GM21423 (cell line): ENCODE results near the gene PVALB.

Experiments used
- ATAC-seq: cut with Tn5 transposase; IDR thresholded peaks from one replicate; pipeline ENCODE4 v1.9.1; 2021; ENCODE audit warnings: mild to moderate bottlenecking, moderate library complexity; ENCODE audit not compliant: unreplicated experiment

PVALB gene

GRCh38 chr22:36850056-36850455, 33.2 kb upstream of the PVALB start:
- ATAC-seq, result no peak

- no peak for ATAC-seq
Observed at GRCh38 chr22:36846949-36847348, 30.1 kb upstream of the PVALB start.

DNA sequence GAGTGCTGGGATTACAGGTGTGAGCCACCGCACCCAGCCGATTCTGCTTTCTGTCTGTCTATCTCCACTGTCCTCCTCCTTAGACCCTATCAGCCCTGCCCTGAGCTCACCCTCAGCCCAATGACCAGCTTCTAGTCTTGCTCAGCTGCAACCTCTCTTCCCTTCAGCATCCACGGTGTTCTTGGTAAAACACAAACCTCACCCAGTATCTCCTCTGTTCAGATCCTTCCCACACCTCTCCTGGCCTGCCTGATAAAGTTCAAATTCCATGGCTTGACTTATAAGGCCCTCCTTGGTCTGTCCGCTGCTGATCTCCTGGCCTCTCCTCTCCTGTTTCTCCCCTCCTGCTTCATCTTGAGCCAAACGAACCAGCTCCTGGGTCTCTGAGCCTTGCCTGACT, 29.4 kb upstream of the PVALB start:
- no peak for ATAC-seq

GRCh38 chr22:36840106-36840505, 23.3 kb upstream of the PVALB start:
- no peak for ATAC-seq

GRCh38 chr22:36839356-36840073, 22.7 kb upstream of the PVALB start:
- no peak for ATAC-seq

DNA sequence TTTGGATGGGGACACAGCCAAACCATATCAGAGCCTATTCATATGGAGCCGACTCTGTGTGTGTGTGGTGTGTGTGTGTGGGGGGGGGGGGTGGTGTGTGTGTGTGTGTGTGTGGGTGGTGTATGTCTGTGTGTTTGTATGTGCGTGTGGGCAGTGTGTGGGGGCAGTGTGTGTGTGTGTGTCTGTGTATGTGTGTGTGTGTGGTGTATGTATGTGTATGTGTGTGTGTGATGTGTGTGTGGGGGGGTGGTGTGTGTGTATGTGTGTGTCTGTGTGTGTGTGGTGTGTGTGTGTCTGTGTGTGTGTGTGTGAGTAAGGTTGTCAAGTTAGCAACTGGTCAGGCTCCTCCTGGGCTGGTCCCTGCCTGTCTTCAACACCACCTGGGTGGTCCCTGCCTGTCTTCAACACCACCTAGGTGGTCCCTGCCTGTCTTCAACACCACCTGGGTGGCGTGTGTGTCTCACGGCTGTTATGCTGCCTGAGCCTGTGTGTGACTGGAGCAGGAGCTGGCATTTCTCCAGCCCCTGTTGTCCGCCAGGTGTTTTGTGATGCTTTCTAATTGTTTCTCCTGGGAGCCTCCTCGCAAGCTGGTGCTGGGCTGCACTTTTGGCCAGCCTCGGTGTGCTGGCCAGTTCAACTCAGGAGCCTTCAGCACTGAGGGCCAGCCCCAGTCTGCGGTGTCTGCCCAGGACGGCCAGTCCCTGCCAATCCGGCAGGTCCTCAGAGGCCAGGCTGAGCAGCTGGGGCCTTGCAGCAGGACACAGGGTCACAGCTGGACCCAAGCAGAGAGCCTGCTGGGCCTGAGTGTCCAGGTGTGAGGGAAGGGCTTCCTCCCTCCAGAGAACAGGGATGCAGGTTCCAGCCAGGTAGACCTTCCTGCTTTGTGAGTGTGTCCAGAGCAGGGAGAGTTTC, 21.5 kb upstream of the PVALB start:
- ATAC-seq, result no peak

- ATAC-seq, result no peak
Observed at GRCh38 chr22:36835903-36836302, 19.1 kb upstream of the PVALB start.

GRCh38 chr22:36833073-36833472, 16.2 kb upstream of the PVALB start:
- ATAC-seq, result no peak

DNA sequence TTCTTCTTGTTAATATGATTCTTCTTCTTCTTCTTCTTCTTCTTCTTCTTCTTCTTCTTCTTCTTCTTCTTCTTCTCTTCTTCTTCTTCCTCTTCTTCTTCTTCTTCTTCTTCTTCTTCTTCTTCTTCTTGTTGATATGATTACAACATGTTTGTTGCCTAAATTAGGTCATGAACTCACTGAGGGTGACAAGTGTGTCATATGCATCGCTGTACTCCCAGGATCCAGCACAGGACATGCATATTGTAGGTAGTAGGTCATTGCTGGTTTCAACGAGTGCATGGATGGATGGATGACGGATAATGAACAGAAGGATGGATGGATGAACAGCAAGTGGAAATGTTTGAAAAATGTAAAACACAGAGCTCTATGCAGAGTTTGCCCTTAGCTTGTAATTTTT, 14.9 kb upstream of the PVALB start:
- no peak for ATAC-seq

DNA sequence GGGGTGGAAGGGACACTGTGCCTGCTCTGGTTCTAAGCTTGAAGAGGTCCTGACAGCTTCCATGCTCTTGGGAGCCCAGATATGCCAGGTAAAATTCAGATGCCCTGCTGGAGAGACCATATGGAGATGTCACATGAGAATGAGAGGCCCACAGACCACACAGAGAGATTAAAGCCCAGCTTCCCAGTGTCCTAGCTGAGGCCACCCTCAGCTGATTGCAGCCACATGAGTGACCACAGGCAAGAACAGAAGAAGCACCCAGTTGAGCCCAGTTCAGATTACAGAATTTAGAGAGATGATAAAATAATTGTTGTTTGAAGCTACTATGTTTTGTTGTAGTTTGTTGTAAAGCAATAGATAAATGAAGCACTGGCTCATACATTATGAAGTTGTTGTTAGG, 14.4 kb upstream of the PVALB start:
- no peak for ATAC-seq

- ATAC-seq, result no peak
Observed at GRCh38 chr22:36830601-36831000, 13.8 kb upstream of the PVALB start.

DNA sequence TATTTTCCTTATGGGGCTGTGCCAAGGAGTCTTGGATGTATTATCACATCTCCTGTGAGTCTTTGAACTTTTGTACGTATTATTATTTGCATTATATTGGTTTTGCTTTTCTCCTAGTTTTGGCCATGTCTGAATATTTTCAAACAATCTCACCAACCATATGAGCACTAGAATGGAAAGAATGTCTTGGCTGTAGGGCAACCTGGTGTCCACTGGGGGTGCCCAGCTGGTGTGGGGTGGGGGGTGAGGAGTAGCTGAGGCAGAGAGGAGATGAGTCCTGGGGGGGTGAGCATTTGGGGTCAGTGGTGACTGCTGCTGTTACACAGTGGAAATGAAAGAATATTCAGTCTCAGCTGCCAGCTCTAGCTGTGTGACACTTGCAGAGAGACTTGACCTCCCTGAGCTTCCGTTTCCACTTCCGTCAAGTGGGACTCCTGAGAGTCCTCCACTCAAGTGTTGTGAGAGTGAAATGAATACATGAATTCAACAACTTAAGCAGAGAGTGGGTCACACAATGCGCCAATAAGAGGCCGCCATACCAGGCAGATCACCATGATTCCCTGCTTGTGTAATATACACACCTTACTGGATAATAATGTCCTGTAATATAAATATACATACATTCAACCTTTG, 12.7 kb upstream of the PVALB start:
- ATAC-seq, result no peak

DNA sequence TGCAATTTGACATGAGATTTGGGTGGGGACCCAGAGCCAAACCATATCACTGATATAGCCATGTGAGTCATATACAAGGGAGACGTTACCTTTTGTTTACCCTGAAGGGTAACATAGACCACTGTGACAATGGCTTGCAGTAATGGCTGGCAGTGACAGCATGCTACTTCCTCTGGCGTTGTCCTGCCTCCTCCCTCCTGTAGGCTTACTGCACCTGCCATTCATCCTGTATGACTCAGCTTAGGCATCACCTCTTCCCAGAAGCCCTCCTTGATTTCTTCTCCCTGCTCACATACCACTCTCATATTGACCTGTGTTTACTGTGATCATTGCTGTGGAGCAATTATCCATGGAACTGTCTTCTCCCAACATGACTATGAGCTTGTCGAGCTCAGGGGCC, 12.0 kb upstream of the PVALB start:
- ATAC-seq, result no peak

DNA sequence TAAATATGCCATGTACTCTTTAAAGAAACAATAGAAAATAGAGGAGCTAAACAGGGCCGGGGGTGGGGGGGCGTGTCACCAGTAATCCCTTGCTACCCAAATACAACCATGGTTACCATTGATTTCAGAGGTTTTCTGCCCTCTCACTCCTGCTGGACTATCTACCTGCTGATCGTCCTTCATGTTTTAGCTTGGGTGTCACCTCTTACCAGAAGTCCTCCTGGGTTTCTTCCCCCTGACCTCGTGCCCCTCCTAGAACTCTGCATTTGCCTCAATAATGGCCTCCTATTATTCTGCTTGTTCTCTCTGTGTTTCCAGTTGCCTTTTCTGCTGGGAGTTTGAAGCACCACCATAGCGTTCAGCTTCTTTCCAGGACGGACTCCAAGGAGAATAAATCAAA, 9.4 kb upstream of the PVALB start:
- no peak for ATAC-seq

- no peak for ATAC-seq
Observed at GRCh38 chr22:36824655-36825054, 7.8 kb upstream of the PVALB start.

DNA sequence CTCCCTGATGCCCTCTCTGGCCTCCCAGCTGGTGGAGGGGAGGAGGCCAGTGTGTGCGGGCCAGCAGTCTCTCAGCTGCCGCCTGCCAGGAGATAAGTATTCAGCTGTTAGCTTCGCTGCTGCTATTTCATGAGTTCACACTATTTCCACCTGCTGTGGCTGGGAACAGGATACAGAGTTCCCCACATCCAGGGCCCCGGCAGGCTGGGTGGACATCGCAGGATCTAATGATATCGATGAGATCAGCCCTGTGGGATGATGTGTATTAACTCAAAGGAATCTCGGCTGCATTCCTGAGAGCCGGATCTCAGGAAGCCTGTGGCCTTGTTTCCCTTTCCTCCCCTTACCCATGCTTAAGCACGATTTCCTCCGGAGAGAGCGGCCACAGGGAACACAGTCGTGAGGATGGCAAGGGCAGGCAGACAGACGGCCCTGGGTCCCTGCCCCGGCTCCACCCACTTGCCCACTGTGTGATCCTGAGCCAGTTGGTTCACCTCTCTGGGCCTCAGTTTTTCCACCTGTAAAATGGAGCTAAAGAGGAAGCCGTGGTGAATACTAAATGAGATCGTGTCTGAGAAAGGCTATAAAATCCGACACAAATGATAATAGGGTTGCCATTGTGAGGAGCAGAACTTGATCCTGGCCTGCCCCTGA, 6.5 kb upstream of the PVALB start:
- ATAC-seq, result no peak

GRCh38 chr22:36822581-36822980, 5.7 kb upstream of the PVALB start:
- ATAC-seq, result no peak

GRCh38 chr22:36819112-36819511, 2.3 kb upstream of the PVALB start:
- ATAC-seq, result no peak

DNA sequence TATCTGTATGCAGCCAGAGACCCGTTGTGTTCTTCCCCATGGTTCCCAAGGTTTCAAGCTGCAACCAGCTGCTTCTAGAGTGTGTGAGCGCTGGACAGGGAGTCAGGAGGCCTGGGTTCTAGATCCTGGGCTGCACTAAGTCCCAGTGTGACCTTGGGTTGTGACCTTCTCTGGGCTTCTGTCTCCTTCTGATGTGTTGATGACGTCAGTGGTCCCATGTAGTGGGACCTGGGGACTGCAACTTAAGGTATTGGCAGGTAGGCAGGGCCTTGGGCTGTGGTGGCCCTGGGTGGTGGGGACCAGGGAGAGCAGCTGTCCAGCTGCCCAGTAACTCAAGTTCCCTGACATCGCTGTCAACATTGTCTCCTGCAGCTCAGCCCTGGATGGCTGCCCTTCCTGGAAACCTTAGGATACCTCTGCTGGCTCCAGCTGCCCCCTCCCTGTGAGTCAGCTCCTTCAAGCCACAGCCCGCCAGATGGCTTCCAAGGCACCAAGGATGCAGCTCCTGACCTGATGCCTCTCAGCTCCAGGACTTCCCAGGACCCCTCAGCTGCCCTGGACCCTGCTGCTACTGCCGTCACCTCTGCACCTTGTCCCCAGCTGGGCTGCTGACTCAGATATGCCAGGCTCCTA, 1.3 kb upstream of the PVALB start:
- no peak for ATAC-seq

DNA sequence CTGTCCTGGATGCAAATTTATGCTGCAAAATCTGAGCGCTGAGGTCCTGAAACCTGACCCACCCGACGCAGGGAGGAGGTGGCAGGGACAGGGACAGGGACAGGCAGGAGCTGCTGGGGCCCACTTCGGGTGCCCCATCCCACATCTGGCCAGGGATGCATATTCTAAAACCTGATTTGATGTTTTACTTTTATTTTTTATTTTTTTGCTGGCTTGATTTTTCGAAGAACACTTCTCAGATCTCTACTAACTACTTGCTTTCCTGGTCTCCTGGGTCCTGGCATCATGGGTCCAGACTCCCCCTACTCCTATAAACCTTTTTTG, 652 bp upstream of the PVALB start:
- no peak for ATAC-seq

DNA sequence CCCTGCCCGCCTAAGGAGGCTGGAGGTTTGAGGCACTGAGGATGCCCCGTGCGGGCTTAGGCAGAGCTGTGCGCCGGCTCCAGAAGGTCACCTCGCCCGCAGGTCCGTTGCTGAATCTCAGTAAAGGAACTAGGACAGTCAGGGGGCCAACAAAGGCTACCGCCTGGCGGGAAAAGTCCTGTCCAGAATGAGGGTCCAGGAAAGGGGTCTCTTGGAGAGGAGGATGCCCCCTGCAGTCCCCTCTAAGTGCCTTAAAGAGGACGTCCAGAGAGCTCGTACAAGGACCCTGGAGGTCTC, 548 bp downstream of the PVALB start:
- ATAC-seq, result no peak
